HEK293 (cell line): Measurements from ENCODE around the gene TP53I11.

Experiments used
- REST ChIP-seq: fragments of 450-650 bp; formaldehyde crosslinking; IDR thresholded peaks from 2 replicates; pipeline ENCODE4 v1.5.1; 2016; ENCODE audit warnings: missing biosample characterization, missing genetic modification characterization
- TCF7L2 ChIP-seq: IDR thresholded peaks from 2 replicates; pipeline ENCODE4 v1.6.1; 2011; ENCODE audit warnings: low read depth, mild to moderate bottlenecking, inconsistent platforms, low read length, moderate library complexity, borderline replicate concordance
- ZBTB20 ChIP-seq: fragments of 450-650 bp; formaldehyde crosslinking; IDR thresholded peaks from 2 replicates; pipeline ENCODE4 v1.5.1; 2016; ENCODE audit warnings: missing biosample characterization, missing genetic modification characterization
- ZNF169 ChIP-seq: fragments of 450-650 bp; formaldehyde crosslinking; IDR thresholded peaks from 2 replicates; pipeline ENCODE4 v1.5.1; 2016; ENCODE audit warnings: missing biosample characterization, missing genetic modification characterization
- ZNF433 ChIP-seq: fragments of 450-650 bp; formaldehyde crosslinking; IDR thresholded peaks from 2 replicates; pipeline ENCODE4 v1.5.1; 2016; ENCODE audit warnings: missing biosample characterization, missing genetic modification characterization, low read depth
- TF ChIP-seq, protein P1 (sequence below): fragments of 450-650 bp; formaldehyde crosslinking; IDR thresholded peaks from 2 replicates; pipeline ENCODE4 v1.5.1; 2016; ENCODE audit warnings: missing biosample characterization, missing genetic modification characterization
- TF ChIP-seq, protein P2 (sequence below): fragments of 450-650 bp; formaldehyde crosslinking; IDR thresholded peaks from 2 replicates; pipeline ENCODE4 v1.5.1; 2016; ENCODE audit warnings: missing biosample characterization, missing genetic modification characterization
- TF ChIP-seq, protein P3 (sequence below): fragments of 450-650 bp; formaldehyde crosslinking; IDR thresholded peaks from 2 replicates; pipeline ENCODE4 v1.5.1; 2016; ENCODE audit warnings: missing biosample characterization, missing genetic modification characterization

- TF ChIP-seq, protein P1, sequence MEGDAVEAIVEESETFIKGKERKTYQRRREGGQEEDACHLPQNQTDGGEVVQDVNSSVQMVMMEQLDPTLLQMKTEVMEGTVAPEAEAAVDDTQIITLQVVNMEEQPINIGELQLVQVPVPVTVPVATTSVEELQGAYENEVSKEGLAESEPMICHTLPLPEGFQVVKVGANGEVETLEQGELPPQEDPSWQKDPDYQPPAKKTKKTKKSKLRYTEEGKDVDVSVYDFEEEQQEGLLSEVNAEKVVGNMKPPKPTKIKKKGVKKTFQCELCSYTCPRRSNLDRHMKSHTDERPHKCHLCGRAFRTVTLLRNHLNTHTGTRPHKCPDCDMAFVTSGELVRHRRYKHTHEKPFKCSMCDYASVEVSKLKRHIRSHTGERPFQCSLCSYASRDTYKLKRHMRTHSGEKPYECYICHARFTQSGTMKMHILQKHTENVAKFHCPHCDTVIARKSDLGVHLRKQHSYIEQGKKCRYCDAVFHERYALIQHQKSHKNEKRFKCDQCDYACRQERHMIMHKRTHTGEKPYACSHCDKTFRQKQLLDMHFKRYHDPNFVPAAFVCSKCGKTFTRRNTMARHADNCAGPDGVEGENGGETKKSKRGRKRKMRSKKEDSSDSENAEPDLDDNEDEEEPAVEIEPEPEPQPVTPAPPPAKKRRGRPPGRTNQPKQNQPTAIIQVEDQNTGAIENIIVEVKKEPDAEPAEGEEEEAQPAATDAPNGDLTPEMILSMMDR (tag by site-specific recombination): no peak
- TF ChIP-seq TCF7L2 (no peak), ZNF433 (tag by site-specific recombination) (no peak), ZBTB20 (tag by site-specific recombination) (no peak), ZNF169 (no peak), REST (no peak)
- TF ChIP-seq, protein P2, sequence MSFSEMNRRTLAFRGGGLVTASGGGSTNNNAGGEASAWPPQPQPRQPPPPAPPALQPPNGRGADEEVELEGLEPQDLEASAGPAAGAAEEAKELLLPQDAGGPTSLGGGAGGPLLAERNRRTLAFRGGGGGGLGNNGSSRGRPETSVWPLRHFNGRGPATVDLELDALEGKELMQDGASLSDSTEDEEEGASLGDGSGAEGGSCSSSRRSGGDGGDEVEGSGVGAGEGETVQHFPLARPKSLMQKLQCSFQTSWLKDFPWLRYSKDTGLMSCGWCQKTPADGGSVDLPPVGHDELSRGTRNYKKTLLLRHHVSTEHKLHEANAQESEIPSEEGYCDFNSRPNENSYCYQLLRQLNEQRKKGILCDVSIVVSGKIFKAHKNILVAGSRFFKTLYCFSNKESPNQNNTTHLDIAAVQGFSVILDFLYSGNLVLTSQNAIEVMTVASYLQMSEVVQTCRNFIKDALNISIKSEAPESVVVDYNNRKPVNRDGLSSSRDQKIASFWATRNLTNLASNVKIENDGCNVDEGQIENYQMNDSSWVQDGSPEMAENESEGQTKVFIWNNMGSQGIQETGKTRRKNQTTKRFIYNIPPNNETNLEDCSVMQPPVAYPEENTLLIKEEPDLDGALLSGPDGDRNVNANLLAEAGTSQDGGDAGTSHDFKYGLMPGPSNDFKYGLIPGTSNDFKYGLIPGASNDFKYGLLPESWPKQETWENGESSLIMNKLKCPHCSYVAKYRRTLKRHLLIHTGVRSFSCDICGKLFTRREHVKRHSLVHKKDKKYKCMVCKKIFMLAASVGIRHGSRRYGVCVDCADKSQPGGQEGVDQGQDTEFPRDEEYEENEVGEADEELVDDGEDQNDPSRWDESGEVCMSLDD: no peak
- TF ChIP-seq, protein P3, sequence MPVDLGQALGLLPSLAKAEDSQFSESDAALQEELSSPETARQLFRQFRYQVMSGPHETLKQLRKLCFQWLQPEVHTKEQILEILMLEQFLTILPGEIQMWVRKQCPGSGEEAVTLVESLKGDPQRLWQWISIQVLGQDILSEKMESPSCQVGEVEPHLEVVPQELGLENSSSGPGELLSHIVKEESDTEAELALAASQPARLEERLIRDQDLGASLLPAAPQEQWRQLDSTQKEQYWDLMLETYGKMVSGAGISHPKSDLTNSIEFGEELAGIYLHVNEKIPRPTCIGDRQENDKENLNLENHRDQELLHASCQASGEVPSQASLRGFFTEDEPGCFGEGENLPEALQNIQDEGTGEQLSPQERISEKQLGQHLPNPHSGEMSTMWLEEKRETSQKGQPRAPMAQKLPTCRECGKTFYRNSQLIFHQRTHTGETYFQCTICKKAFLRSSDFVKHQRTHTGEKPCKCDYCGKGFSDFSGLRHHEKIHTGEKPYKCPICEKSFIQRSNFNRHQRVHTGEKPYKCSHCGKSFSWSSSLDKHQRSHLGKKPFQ (tag by site-specific recombination): no peak
These were observed 1.4 kb upstream of the TP53I11 start for GRCh38 chr11:44952082-44952481.
